Neutrophil (primary cell): Measurements from ENCODE around the gene OR52H1.
"Not testable (repeated sequence)": the region's sequence is repeated elsewhere in the genome, so short reads cannot be mapped to it uniquely, and the experiment has no call there.

Experiments
- H3K27ac ChIP-seq: fragments of 200-600 bp; sonication (generic); 2 replicates; pipeline ENCODE4 v1.5.1; 2016; ENCODE audit warnings: mild to moderate bottlenecking, moderate library complexity
- H3K27me3 ChIP-seq: fragments of 200-600 bp; sonication (generic); 2 replicates; pipeline ENCODE4 v1.6.0; 2016; ENCODE audit warnings: mild to moderate bottlenecking
- H3K36me3 ChIP-seq: fragments of 200-600 bp; sonication (generic); 2 replicates; pipeline ENCODE4 v1.5.1; 2017
- H3K4me1 ChIP-seq, 2 experiments: fragments of 200-600 bp in 1 of 2; sonication (generic) in 1 of 2; 1 replicate in 1 of 2; 2 replicates in 1 of 2; pipeline versions ENCODE4 v1.5.1 to v1.6.1; 2013 to 2016; ENCODE audit warnings: low read depth in 1 of 2, low read length in 1 of 2, mild to moderate bottlenecking in 1 of 2, moderate library complexity in 1 of 2; ENCODE audit not compliant: control insufficient read depth in 1 of 2, insufficient read depth in 1 of 2
- H3K4me3 ChIP-seq, 2 experiments: fragments of 200-600 bp in 1 of 2; sonication (generic) in 1 of 2; 1 replicate in 1 of 2; 2 replicates in 1 of 2; pipeline ENCODE4 v1.5.1; 2013 to 2016; ENCODE audit warnings: low read depth in 1 of 2, low read length in 1 of 2, mild to moderate bottlenecking in 1 of 2, moderate library complexity in 1 of 2
- H3K9me3 ChIP-seq: fragments of 200-600 bp; sonication (generic); 2 replicates; pipeline ENCODE4 v1.5.1; 2016
- TF ChIP-seq, protein P1 (sequence below): fragments of 200-600 bp; sonication (generic); IDR thresholded peaks from 2 replicates; pipeline ENCODE4 v1.5.1; 2016; ENCODE audit warnings: antibody characterized with exemption

Gene OR52H1

DNA sequence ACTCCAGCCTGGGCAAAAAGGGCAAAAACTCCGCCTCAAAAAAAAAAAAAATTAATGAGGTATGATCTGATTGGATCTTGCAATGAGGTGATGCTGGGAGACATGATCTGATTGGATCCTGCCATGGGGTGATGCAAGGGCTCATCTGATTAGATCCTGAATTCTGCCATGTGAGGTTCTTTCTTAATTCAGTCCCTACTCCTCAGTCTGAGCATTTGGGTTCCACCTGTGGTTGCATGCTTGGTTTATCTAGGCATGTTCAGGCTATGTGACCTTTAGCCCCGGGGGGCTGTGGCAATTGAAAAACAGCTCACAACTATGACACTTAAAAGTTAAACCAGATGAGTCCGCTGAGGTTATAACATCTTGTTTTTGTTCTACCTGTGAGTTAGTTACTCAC is 43.3 kb upstream of the OR52H1 start:
- Histone ChIP-seq H3K27ac (no peak overlapping the region), H3K4me3 (no peak overlapping the region)
- TF ChIP-seq, protein P1, sequence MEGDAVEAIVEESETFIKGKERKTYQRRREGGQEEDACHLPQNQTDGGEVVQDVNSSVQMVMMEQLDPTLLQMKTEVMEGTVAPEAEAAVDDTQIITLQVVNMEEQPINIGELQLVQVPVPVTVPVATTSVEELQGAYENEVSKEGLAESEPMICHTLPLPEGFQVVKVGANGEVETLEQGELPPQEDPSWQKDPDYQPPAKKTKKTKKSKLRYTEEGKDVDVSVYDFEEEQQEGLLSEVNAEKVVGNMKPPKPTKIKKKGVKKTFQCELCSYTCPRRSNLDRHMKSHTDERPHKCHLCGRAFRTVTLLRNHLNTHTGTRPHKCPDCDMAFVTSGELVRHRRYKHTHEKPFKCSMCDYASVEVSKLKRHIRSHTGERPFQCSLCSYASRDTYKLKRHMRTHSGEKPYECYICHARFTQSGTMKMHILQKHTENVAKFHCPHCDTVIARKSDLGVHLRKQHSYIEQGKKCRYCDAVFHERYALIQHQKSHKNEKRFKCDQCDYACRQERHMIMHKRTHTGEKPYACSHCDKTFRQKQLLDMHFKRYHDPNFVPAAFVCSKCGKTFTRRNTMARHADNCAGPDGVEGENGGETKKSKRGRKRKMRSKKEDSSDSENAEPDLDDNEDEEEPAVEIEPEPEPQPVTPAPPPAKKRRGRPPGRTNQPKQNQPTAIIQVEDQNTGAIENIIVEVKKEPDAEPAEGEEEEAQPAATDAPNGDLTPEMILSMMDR = no peak

DNA sequence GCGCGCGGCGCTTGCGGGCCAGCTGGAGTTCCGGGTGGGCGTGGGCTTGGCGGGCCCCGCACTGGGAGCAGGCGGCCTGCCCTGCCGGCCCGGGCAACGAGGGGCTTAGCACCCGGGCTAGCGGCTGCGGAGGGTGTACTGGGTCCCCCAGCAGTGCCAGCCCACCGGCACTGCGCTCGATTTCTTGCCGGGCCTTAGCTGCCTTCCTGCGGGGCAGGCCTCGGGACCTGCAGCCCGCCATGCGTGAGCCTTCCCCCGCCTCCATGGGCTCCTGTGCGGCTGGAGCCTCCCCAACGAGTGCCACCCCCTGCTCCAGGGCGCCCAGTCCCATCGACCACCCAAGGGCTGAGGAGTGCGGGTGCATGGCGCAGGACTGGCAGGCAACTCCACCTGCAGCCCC is 41.6 kb upstream of the OR52H1 start:
- H3K4me1 ChIP-seq, H3K4me3 ChIP-seq, H3K27ac ChIP-seq, H3K36me3 ChIP-seq, H3K9me3 ChIP-seq, H3K27me3 ChIP-seq: not testable (repeated sequence)

More for the DNA sequence above, 43.3 kb upstream of the OR52H1 start:
- H3K36me3 ChIP-seq = no peaks in the 10 kb centered on the region
- H3K27me3 ChIP-seq = no peaks in the 10 kb centered on the region
- no peaks in the 10 kb centered on the region for H3K9me3 ChIP-seq
- H3K4me1 ChIP-seq = peaks cover 5 to 8% of the 10 kb centered on the region in 2 experiments

DNA sequence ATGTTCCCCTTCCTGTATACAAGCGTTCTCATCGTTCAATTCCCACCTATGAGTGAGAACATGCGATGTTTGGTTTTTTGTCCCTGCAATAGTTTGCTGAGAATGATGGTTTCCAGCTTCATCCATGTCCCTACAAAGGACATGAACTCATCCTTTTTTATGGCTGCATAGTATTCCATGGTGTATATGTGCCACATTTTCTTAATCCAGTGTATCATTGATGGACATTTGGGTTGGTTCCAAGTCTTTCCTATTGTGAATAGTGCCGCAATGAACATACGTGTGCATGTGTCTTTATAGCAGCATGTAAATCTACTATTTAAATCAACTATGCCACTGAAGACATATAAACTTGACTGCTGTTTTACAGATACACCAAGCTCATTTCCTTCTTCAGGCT is 36.1 kb upstream of the OR52H1 start:
- H3K36me3 ChIP-seq, H3K27me3 ChIP-seq, H3K4me3 ChIP-seq, H3K9me3 ChIP-seq, H3K27ac ChIP-seq, H3K4me1 ChIP-seq: not testable (repeated sequence)

DNA sequence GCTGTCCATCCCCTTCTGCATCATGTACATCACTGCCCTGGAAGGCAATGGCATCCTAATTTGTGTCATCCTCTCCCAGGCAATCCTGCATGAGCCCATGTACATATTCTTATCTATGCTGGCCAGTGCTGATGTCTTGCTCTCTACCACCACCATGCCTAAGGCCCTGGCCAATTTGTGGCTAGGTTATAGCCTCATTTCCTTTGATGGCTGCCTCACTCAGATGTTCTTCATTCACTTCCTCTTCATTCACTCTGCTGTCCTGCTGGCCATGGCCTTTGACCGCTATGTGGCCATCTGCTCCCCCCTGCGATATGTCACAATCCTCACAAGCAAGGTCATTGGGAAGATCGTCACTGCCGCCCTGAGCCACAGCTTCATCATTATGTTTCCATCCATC is 32.7 kb upstream of the OR52H1 start:
- no peaks in the 10 kb centered on the region for H3K4me1 ChIP-seq

DNA sequence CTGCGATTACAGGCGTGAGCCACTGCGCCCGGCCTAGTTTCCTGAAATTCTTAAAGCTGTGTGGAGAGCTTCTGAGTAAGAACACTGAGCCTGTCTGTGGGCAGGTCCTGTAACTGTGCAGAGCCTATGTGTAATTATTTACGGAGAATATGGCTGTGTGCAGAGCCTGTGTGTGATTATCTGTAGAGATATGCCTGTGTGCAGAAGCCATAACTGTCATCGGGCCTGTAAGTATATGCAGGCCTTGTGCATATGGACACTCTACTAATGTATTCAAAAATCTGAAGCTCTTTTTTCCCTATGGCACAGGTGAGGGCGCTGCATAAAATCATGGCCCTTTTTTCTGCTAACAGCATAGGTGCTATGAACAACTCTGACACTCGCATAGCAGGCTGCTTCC is 32.2 kb upstream of the OR52H1 start, which contains the start of gene OR52B6:
Gene OR52B6 (plus strand): TSS at position 301 of the 400 bp plus-strand sequence. CDS start 0 bp downstream, at position 301.
- no peaks in the 10 kb centered on the region for H3K4me1 ChIP-seq
- H3K9me3 ChIP-seq = no peaks in the 10 kb centered on the region
- H3K27me3 ChIP-seq = no peaks in the 10 kb centered on the region
- H3K36me3 ChIP-seq = no peaks in the 10 kb centered on the region
- no peak within 1 kb of the TSS for H3K27ac ChIP-seq
- no peak within 1 kb of the TSS for H3K4me3 ChIP-seq
- TF ChIP-seq, protein P1 = no peak

More for the DNA sequence above, 32.7 kb upstream of the OR52H1 start:
- Histone ChIP-seq H3K9me3 (no peaks in the 10 kb centered on the region), H3K27me3 (no peaks in the 10 kb centered on the region), H3K36me3 (no peaks in the 10 kb centered on the region), H3K4me3 (no peak overlapping the region), H3K27ac (no peak overlapping the region)
- TF ChIP-seq, protein P1 = no peak

DNA sequence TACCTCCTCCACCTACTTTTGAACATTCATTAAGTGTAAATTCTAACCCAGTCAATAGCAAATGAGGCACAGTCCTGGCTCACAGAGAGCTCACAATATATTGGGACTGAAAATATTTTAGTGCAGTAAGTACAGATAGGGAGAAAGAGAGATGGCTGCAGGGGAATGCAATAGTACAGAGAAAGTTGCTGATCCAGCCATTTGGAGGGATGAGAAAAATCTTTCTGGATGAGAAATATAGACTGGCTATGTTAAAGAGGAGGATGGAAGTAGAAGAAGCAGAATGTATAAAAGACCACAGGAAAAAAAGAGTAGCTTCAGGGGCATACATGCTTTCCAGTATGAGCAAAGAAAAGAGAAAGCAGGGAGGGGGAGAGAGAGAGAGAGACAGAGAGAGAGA is 28.8 kb upstream of the OR52H1 start:
- Histone ChIP-seq H3K27me3 (no peaks in the 10 kb centered on the region), H3K36me3 (no peaks in the 10 kb centered on the region), H3K4me3 (no peak overlapping the region), H3K9me3 (no peaks in the 10 kb centered on the region), H3K27ac (no peak overlapping the region), H3K4me1 (no peaks in the 10 kb centered on the region)
- TF ChIP-seq, protein P1 = no peak

DNA sequence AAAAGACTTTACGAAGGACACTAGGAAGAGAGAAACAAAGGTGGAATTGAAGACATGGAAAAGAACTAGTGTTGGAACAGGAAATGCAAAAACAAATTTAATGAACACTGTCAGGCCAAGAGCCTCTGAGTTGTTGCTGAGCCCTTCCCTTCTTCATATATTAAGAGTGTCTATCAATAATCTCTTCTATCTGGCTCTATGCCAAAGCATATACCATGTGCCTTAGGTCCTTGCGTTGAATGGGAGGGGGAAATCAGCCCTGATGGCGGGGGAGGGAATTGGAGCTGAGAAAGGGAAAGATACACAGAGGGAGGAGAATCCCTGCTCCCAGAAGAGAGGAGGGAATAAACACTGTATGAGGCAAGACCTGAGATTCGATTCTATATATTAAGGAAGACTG is 26.8 kb upstream of the OR52H1 start:
- TF ChIP-seq, protein P1 = no peak
- H3K27me3 ChIP-seq = no peaks in the 10 kb centered on the region
- no peaks in the 10 kb centered on the region for H3K9me3 ChIP-seq
- H3K4me1 ChIP-seq = no peaks in the 10 kb centered on the region
- H3K36me3 ChIP-seq = no peaks in the 10 kb centered on the region
- no peak overlapping the region for H3K27ac ChIP-seq
- no peak overlapping the region for H3K4me3 ChIP-seq
